Measurements from ENCODE around the gene NAA80.
A peak's percentile ranks its signal among the peaks of the same experiment; 100 is the strongest.
"Not testable (repeated sequence)": the region's sequence is repeated elsewhere in the genome, so short reads cannot be mapped to it uniquely, and the experiment has no call there.

Gene NAA80

DNA sequence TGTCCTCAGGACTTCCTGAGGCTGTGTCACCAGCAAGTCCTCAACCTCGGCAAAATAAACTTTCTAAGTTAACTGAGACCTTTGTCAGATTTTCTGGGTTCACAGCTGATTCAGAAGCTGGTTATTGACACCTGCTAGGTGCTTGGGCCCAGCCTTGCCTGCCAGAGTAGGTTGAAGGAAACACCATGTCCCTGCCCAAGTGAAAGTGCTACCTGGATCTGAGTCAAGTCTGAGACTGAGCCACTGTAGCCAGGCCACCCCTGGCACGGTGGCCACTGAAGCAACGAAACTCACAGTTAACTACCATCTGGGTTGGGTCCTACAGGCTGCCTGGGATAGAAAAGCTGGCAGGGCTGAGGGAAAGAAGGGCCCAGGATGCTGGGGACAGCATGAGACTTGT is 15.1 kb upstream of the NAA80 start:
- no peak for DNase-seq (ENCODE audit: low read depth)

DNA sequence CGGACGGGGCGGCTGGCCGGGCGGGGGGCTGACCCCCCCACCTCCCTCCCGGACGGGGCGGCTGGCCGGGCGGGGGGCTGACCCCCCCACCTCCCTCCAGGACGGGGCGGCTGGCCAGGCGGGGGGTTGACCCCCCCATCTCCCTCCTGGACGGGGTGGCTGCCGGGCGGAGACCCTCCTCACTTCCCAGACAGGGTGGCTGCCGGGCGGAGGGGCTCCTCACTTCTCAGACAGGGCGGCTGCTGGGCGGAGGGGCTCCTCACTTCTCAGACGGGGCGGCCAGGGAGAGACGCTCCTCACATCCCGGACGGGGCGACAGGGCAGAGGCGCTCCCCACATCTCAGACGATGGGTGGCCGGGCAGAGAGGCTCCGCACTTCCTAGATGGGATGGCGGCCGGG is 12.8 kb upstream of the NAA80 start:
- DNase-seq (ENCODE audit: low read depth), result not testable (repeated sequence)

DNA sequence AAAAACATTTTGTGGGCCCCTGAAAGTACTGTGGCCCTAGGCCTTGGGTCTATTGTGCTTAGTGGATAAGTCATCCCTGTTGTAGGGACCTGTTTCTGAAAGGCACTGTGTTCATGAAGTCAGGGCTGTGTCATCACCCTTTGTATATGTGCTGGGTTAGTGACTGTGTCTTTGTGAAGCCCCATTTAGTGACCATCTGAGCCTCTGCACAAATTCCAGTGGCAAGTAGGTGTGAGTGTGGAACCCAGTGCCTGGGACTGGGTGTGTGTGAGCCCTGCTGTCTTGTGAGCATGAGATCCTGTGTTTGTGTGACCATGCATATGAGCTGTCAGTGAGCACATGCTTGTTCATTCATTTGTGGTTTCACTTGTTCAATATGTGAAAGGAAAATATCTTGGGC is 5.4 kb upstream of the NAA80 start:
- DNase-seq (ENCODE audit: low read depth), result no peak

DNA sequence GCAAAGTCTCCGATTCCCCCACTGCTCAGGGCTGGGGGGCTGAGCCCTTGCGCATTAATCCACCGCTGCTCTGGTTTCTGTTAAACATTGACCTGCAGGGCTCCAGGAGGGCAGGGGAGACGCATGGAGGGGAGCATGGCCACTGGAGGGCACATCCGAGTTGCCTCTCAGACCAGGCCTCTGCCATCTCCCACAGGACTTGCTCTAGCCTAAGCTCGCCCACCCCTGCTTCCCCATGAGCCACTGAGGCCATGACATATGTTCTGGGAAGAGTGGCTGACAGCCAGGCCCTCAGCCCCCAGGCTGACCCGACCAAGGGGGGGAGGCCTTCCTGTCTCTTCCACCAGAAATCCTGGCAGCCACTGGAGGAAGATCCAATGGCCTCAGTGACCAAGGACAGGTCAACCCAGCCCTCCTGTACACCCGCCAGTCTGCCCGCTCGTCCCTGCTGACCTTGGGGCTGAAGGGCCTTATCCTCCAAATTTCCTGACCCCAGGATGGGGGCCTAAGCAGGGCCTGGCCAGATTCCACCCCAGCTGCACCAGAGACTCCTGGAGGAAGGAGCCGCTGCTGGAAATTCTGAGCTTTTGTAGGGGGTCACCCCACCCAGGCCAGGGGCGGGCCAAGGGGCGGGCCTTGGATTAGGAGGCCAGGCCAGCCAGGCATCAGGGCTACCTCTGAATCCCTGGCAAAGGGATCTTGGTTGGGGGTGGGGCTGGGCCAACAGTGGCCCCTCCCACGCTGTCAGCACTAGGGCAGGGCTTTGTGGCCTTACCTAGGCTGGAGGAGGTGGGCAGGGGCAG is 4.0 kb upstream of the NAA80 start, which contains the start of gene HYAL1:
TSS of gene HYAL1 (minus strand) at position 562 of the 803 bp plus-strand sequence. CDS start 618 bp downstream, outside the sequence.
- no peak for DNase-seq (ENCODE audit: low read depth)

DNA sequence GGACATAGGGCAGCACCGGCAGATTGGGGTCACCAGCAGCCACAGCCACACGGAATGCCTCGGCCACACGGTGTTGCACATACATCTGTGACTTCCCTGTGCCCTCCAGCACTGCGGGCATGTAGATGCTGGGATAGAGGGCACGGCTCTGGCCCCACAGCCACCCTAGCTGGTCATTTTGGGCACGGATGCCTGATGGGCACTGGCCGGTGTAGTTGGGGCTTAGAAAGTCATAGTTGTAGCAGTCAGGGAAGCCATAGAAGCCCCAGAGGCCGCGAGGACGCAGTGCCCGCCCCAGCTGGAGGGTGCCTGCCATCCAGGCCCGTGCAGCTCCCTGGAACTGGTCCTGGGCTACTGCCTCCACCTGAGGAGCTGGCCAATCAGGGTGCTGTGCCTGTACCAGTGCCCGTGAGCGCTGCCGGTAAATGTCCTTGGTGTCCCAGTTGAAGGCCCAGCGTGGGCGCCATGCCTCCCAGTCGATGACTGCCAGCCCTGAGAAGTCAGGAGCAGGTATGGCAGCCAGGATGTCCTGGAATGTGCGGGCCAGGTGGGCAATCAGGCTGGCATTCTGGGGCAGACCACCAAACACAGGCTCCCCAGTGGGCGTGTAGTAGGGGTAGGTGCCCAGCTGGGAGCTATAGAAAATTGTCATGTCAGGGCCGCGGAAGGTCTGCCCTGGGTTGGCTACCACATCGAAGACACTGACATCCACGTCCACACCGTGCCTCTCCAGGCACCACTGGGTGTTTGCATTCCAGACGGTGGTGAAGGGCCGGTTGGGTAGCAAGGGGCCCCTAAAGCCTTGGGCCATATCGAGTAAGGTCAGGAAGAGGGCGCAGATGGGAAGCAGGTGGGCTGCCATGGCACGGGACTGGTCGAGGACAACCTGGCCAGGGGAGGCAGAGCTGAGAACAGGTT is 3.1 kb upstream of the NAA80 start:
- no peak for DNase-seq (ENCODE audit: low read depth)

DNA sequence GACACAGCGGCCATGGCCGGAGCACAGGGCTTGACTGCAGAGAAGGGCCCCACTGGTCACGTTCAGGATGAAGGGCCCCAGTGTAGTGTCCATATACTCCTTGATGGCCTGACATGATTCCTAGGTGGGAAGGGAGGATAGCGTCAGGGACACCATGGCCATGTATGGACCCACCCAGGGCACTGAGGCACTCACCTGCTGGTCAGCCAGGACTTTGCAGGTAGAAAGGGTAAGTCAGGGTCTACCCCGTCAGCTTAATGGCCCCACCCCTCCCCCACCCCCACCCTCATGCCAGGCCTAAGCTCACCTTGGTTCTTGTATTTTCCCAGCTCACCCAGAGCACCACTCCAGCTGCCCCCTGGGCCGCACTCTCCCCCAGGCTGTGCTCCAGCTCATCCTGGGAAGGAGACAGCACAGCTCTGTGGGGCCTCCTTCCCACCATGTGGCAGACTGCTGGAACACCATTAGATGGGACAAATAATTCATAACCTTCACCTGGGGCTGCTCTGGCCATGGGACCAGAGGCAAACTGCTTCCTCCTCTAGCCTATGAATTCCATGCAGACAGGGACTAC is 1.6 kb upstream of the NAA80 start:
- DNase-seq (ENCODE audit: low read depth), result no peak

DNA sequence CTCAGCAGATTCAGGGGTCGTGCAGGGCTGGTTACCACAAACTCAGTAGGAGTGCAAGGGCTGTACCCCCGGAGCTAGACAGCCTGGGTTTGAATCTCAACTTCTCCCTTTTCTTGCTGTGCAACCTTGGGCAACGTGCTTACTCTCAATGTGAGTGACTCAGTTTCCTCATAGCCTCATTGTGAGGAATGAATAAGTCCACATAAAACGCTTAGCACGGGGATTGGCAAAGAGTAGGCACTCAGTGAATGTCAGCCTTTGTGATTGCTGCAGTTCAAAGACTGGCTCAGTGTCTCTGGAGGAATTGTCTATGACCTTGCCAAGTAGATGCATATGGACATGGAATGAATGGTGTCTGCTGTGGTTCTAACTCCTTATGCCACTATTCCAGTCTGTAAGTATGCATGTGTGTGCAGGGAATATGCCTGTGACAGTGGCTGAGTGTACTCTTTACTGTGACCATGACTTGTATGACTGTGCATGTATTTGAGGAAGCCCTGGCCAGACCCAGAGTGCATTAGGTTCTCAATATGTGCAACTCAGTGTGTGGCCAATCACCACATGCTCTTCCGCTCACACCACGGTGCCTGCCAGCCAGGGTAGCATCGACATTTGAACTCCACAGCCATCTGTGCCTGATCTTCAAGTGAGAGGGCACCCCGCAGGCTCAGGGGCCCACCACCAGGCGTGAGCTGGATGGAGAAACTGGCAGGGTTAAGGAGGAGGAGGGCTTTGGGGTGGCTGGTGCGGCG is 900 bp upstream of the NAA80 start:
- DNase-seq (ENCODE audit: low read depth), result no peak

DNA sequence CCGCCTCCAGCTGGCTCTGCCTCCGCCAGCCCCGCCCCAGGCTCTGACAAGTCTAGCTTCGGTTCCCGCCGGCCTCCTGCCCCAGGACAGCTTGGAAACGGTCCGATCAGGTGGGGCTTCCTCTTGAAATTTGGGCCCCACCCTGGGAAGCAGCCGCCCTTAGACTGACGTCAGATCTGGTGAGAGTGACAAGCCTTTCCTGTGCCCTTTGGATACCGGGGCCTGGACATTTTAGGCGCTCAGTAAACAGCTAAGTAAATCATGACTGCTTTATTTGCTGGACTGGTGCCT is 378 bp upstream of the NAA80 start:
- no peak for DNase-seq (ENCODE audit: low read depth)

DNA sequence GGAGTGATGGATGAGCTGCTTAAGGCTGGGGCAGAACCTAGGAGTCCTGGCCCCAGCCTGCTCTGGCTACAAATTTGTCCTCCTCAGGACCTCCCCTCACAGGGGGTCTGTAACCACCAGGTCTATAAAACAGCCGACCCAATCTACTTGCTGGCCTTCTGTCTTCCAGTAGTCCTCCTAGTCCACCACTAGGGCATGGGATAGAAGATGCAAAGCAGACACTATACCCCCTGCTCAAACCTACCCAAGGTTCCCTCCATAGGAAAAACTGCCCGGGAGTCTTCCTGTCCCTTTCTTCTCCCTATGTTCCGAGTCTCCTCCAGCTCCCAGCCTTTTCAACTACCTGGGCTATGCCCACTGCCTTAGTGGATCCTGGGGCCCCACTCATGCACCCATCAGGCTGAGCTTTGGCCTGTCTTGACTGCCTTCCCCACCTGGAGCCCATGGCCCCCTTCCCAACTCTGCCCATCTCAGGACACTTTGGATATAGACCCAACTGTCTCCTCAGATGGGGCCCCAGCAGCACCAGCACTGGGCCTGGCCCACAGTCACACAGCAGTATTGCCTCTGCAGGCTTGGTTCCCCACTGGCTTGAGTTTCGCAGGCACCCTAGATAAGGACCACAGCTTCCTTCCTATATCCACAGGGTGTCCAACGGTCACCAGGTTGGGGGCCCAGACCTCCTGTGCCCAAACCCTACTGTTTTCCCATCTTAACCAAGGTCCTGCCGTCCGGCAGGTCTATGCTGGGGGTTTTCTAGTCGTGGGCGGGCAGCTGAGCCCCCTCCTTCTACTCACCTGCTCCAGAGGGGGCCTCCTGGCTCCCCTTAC is 1.1 kb downstream of the NAA80 start:
- no peak for DNase-seq (ENCODE audit: low read depth)

DNA sequence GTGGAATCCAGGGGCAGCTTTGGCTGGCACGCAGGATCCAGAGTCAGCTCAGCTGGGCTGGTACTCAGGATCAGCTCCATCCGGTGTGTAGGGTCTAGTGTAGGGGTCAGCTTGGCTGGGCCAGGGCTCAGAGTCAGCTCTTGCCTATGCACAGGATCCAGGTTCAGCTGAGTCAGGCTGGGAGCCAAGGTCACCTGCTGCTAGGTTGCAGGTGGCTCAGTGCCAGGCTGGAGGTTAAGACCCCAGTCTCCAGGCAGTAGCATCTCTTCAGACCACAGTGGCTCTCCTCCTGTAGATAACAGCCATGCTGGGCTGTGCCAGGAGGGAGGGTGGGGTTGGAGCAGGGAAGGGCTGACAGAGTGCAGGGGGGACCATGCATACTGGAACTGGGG is 1.8 kb downstream of the NAA80 start:
- DNase-seq (ENCODE audit: low read depth), result no peak

DNA sequence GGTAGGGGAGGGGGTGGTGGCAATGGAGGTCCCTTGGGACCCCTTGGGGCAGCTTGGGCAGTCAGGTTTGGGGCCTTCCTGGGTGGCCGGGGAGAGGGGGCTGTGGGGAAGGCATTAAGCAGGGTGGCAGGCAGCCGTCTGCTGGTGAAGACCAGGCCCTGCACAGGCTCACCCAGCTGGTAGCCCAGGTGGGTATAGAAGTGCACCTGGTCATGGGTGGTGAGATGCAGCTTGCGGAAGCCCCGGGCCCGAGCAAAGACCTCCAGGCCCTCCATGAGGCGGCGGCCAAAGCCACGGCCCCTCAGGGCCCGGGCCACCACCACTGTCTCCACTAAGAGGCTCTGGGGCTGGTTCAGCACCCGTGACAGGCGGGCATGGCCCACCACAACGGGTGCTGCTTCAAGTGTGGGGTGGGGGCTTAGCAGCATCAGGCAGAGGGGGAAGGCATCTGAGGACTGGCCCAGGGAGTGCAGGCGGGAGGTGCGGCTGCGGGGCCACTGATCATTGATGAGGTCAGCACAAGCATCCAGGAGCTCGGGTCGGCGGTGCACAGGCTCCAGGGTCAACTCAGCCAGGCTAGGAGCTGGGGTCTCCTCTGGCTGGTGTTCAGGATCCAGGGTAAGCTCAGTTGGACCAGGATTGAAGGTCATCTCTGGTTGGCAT is 2.4 kb downstream of the NAA80 start:
- no peak for DNase-seq (ENCODE audit: low read depth)

DNA sequence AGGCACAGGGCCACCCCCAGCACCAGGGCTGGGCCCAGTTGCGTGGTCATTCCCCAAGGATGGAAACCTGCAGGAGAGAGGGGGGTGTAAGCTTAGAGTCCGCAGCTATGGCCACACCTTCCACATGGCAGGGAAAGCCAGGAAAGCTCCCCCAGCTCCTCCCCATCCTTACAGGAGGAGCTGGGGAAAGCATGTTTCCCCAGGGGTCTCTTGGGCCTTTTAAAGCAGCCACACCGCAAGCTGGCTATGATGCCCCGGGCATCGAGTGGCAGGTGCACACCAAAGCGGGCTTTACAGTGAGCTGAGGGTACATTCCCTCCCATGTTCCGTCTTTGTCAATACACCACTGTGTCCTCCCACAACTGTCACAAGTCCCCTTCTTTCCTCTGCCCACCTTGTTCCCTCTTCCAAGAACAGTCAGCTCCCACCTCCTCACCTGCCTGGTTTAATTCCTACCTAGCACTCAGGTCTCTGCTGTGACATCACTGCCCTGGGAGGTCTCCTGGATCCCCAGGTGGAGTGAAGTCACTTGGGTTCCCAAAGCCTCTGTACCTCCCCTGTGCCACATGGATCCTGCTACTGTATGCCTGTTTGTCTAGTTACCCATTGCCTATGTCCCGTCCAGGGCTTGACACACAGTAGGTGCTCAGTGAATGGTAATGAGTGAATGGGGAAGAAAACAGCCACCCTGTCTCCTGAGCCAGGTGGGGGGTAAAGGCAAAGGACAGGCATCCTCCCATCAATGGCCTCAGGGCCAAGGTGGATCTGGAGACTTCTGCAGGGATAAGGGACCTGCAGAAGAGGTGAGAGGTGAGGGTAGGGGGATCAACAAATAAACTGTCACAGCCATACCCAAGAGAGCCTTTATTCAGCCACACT is 3.4 kb downstream of the NAA80 start:
- no peak for DNase-seq (ENCODE audit: low read depth)

DNA sequence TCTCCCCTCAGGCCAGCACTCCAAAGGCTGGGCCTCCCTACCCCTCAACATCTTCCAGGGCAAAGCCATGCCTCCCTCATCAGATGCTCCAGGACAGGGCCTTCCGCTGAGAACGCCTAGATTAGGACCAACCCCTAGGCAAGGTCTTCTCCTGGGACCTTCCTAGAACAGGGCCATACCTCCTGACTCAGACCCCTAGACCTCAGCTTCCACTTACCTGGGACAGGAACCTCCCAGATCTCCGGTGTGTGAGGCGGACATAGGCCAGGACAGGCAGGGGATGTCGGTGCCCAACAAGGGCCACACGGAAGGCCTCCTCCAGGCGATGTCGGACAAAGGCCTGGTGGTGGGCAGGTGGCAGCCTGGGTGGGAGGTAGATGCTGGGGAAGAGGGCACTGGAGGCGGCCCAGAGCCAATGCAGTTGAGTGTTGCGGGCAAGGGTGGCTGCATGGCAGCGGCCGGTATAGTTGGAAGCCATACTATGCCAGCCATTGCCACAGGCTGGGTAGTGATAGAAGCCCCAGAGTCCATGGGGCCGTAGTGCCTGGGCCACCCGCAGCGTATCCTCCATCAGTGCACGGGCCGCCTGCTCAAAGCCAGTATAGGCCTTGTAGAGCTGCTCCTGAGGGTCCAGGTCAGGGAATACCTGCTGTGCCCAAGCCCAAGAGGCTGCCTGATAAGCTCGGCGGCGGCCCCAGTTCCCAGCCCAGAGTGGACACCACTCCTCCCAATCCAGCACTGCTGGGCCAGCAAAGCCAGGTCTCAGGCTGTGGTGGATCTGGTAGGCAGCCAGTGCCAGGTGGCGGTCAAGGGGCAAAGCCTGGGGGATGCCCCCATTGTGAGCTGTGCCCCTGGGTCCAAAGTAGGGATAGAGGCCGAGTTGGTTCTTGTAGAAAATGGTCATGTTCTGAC is 4.5 kb downstream of the NAA80 start:
- no peak for DNase-seq (ENCODE audit: low read depth)

DNA sequence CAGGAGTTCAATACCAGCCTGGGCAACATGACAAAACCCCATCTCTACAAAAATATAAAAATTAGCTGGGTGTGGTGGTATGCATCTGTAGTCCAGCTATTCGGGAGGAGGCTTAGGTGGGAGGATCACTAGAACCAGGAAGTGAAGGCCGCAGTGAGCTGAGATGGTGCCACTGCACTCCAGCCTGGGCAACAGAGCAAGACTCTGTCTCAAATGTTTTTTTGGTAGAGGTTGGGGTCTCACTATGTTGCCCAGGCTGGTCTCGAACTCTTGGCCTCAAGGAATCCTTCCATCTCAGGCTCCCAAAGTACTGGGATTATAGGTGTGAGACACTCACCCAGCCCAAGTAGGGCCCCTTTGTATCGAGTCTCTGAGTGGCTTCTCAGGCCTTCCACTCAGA is 5.1 kb downstream of the NAA80 start:
- DNase-seq (ENCODE audit: low read depth), result no peak

DNA sequence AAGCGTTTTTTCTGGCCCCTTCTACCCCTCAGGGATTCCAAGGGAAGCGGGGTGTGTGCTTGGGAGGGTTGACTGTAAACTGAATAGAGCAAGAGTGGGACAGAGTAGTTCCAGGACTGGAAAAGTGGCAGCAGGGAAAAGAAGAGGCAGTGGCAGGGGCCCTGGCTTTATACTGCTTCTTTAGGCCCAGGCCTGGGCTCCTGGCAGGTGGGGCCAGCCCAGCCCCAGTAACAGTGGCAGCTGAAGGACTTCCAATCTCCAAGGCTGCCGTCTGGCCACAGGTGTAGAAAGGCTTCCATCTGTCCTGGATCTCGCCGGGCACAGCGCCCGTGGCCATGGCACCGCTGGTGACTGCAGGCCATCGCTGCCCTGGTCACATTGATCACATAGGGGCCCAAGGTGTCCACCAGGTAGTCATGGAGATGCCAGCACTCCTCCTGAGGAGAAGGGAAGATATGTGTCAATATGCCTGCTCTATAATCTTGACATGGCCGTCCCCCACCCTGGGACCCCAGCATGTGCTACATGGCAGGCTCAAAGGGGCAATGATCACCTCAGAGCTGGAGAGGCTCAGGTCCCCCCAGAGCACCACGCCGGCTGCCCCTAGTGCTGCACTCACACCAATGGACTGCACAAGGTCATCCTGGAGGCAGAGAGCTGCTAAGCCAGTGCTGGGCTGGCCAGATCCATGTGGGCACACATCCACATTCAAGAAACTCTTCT is 6.0 kb downstream of the NAA80 start:
- no peak for DNase-seq (ENCODE audit: low read depth)

DNA sequence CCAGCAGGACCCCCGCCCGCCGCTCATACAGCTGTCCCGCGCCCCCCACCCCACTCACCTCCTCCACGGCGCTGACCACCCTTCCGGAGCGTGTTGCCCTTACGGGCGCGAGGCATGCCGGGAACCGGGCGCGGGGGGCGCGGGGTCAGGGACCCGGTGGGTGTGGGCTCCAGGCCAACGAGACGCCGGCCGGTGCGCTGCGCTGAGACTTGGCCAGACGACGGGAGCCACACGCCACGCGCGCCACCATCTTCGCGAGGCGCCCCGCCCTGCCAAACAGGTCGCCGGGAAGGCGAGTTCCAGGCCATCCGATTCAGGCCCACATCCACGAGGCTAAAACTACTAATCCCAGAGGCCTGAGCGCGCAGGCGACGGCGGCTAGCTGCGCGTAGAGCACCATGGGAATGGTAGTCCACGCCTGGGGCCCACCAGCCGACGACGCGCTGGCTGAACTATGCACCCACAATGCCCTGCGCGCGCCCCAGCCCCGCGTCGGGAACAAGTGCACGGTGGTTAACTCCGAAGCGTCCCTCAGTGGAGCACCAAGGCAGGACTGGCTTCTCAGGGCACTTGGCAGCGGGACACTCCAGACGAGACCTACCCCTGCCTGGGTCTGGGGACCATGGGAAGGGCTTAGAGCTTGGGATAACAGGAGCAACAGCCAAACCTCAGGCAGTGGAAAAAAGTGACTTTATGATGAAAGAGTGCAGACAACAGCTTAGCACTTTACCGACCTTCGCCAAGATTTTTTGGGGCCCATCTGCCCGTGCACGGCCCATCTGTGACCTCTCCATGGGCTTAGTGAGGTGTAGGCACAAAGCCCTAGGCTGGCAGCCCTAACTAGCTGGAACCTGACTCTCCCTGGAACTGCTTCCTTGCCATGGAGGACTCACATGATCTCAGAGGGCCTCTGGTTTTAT is 6.8 kb downstream of the NAA80 start, which contains the start of gene IFRD2:
TSS of gene IFRD2 (minus strand) at position 271 of the 920 bp plus-strand sequence. CDS start at position 116, 155 bp downstream.
- peak; percentile 84 for DNase-seq (ENCODE audit: low read depth)

DNA sequence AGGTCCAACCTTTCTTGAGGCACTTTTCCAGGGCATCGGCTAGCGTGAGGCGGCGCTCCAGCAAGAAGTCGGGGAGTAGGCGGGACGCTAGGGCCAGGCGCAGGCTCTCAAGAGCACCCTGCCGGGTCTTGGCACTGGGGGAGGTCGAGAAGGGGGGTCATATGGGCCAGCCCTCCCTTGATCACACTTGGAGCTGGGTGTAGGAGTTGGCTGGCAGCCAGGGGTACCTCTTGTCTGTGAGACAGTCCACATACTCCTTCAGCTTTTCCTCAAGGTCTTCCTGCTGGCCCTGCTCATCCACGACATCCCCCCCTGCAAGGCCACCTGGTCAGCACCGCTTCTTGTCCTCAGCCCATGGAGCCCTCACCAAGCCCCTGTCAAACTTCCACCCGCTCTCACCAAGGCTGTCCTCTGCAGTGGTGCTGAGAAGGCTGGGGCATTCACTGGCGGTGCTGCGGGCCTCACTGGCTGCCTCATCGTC is 9.0 kb downstream of the NAA80 start:
- DNase-seq (ENCODE audit: low read depth), result no peak

Measured in non-pigmented ciliary epithelial cell (primary cell).